ENCODE data around the gene SFTPB.
"Not testable (repeated sequence)": the region's sequence is repeated elsewhere in the genome, so short reads cannot be mapped to it uniquely, and the experiment has no call there.

SFTPB gene

GRCh38 chr2:85675427-85675826 is 7.4 kb upstream of the SFTPB start:
- no peak for DNase-seq

DNA sequence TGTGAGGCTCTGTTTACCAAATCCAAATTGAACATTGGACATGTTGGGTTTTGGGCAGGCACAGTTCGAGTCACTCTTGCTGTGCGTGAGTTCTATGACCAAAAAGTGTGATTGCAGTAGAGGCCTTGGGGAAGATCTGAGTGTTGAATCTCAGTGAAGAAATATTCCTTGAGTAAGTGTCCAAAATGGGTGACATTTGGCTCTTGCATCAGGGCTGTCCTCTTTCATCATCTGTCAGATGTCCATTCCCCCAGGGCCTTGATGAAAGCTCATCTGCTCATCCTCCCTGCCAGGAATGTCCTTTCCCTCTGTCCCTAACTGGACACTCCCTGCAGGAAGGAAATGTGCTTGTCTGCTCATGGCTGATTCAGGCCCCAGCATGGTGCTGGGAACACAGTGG is 6.4 kb upstream of the SFTPB start:
- no peak for DNase-seq

DNA sequence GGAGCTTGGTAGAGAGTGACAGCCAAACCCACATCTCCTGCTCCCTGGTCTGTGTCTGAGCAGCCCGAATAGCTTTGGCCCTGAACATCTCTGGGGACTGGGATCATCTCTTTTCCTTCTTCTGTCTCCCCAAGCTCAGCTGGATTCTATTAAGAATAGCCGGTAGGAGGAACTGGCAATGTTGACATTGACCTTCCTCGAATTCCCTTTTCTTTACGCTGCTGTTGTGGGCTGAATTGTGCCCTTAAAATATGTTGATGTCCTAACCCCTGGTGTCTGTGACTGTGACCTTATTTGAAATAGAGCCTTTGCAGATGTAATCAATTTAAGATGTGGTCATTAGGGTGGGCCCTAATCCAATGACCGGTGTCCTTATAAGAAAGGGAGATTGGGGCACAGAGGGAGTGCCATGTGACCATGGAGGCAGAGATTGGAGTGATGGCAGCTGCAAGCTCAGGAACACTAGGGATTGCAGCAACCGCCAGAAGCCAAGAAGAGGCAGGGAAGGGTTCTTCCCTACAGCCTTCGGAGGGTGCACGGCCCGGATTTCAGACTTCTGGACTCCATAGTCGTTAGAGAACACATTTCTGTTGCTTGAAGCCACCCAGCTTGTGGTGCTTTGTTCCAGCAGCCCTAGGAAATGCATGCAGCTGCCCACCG is 5.8 kb upstream of the SFTPB start:
- no peak for DNase-seq

DNA sequence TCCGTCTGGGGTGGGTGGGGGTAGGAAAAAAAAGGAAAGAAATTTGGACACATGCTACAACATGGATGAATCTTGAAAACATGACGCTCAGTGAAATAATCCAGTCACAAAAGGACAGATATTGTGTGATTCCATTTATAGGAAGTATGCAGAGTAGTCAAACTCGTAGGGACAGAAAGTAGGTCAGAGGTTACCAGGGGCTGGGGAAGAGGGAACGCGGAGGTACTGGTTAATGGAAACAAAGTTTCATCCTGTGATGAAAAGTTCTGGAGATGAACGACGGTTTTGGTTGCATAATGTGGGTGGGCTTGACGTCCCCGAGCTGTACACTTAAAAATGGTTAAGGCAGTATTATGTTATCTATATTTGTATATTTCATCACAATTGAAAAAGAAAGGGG is 4.5 kb upstream of the SFTPB start:
- no peak for DNase-seq

- DNase-seq = not testable (repeated sequence)
Observed at GRCh38 chr2:85670416-85670815, 2.4 kb upstream of the SFTPB start.

GRCh38 chr2:85669549-85669948 is 1.6 kb upstream of the SFTPB start:
- no peak for DNase-seq

DNA sequence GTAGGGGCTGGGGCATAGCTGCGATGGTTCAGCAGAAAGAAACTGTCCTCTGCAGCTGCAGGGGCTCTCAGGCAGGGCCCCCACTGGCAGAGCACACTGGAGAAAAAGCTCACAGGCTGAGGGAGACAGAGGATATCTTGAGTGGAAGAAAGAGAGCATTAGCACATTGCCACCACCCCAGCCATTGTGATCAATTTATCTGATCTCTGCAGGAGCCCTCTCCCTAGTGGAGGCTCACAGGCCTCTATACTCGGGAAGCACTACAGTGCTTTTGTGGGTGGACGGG is 801 bp upstream of the SFTPB start:
- DNase-seq = no peak

- no peak for DNase-seq
Observed at GRCh38 chr2:85667561-85668008, 414 bp downstream of the SFTPB start.

GRCh38 chr2:85666435-85667316 is 1.3 kb downstream of the SFTPB start:
- peak in 1 of 2 donors; percentile 34 for DNase-seq

DNA sequence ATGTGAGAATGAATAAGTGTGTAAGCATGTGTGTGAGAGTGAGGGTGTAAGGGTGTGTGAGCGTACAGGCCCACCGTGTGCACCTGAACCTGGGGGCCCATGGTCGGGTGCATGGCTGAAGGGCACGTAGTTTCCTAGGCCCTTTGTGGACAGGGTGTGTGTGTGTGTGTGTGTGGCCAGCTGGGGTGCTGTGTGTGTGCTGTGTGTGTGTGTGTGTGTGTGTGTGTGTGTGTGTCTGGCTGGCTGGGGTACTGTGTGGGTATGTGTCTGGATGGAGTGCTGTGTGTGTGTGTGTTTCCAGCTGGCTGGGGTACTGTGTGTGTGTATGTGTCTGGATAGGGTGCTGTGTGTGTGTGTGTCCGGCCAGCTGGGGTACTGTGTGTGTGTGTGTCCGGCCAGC is 2.0 kb downstream of the SFTPB start:
- DNase-seq = no peak

GRCh38 chr2:85665264-85665937 is 2.6 kb downstream of the SFTPB start:
- DNase-seq = no peak

GRCh38 chr2:85663594-85664565 is 4.1 kb downstream of the SFTPB start:
- no peak for DNase-seq

DNA sequence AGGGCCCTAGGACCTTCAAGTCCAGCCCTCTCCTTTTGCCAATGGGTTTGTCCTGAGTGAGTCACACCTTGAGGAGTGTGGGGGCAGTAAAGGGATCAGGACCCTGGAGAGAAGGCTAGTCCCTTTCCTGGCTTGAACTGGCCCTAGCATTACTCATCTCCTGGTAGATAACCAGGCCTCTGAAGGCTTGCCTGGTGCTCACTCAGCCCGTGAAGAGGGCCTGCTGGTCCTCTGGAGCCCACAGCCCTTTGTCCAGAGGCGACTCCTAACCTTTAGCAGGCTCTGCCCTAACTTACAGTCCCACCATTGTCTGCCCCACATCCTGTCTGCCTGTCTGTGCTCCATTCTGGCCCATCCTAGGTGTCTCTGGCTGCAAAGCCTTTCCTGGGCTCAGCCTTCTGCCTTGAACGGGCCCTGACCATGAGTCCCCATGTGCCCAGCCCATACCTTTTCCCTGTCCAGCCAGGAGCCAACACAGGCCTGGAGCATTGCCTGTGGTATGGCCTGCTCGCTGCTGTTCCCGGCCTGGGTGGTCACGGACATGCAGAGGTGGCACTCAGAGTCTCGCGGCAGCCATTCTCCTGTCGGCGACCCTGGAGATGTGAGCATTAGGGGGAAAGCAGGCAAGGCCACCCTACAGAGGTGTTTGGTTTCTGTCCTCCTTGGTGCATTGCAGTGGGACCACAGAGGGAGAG is 5.0 kb downstream of the SFTPB start:
- no peak for DNase-seq

- DNase-seq = no peak
Observed at GRCh38 chr2:85661139-85661858, 6.7 kb downstream of the SFTPB start.

- DNase-seq = no peak
Observed at GRCh38 chr2:85660725-85661124, 7.3 kb downstream of the SFTPB start.

GRCh38 chr2:85660301-85660700 is 7.7 kb downstream of the SFTPB start:
- DNase-seq = not testable (repeated sequence)

DNA sequence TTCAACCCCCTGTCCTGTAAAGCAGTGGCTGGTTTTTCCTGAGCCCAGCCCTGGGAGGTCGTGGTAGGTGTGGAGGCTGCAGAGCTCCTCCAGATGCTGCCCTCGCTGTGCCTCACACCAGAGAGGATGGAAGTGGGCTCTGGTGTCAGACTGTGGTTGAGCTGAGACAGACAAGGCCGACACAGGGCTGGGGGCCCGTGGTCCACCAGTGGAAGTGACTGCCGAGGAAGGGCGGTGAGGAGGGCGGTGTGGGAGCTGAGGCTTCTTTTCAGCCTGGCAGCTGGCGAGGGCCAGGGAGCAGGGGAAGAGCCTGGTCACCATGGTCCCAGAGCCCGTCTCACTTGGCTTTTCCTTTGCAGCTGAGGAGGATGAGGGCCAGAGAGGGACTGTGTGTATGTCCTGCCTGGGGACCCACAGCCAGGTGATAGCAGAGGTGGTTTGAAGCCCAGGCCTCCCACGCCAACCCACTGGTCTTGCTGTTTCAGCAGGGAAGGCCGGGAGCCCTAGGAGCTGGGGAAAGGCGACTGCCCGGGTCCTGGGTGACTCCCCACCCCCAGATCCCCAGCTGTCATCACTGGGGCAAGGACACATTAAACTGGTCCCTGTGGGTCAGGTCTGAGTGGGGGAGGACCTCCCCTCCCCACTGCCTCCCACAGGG is 8.5 kb downstream of the SFTPB start:
- no peak for DNase-seq

GRCh38 chr2:85657399-85657798 is 10.6 kb downstream of the SFTPB start:
- not testable (repeated sequence) for DNase-seq

GRCh38 chr2:85656468-85656867 is 11.5 kb downstream of the SFTPB start:
- no peak for DNase-seq

- no peak for DNase-seq
Observed at GRCh38 chr2:85655961-85656417, 12.0 kb downstream of the SFTPB start.

- no peak for DNase-seq
Observed at GRCh38 chr2:85653996-85654395, 14.0 kb downstream of the SFTPB start.
